HFF-Myc (cell line): ENCODE results near the gene PCMT1.

ENCODE experiments used
- DNase-seq: peaks from one replicate; pipeline ENCODE4 v3.0.0-alpha.2; 2011; ENCODE audit warnings: low read depth; ENCODE audit errors: extremely low read depth
- H3K4me3 ChIP-seq: replicated peaks from 2 replicates; pipeline ENCODE4 v1.5.1; 2011; ENCODE audit warnings: low read depth, mild to moderate bottlenecking, control low read depth, low read length
- CTCF ChIP-seq: IDR thresholded peaks from 2 replicates; pipeline ENCODE4 v1.5.1; 2012; ENCODE audit warnings: mild to moderate bottlenecking, low read depth, low read length, control low read depth; ENCODE audit errors: missing control alignments

Gene PCMT1

GRCh38 chr6:149756261-149756636 lies 6.7 kb downstream of the PCMT1 start:
- no peak for DNase-seq
- no peak overlapping the region for H3K4me3 ChIP-seq
- no peak for TF ChIP-seq CTCF

- no peak for TF ChIP-seq CTCF
- no peak for DNase-seq
- H3K4me3 ChIP-seq, result no peak overlapping the region
These were observed 11.9 kb downstream of the PCMT1 start for GRCh38 chr6:149761438-149761837.

GRCh38 chr6:149763866-149764265 lies 14.3 kb downstream of the PCMT1 start:
- DNase-seq, result no peak
- no peak overlapping the region for H3K4me3 ChIP-seq
- TF ChIP-seq CTCF, result no peak

- TF ChIP-seq CTCF, result no peak
- no peak for DNase-seq
These were observed 16.7 kb downstream of the PCMT1 start for GRCh38 chr6:149766156-149766769.

GRCh38 chr6:149769676-149770075 lies 20.1 kb downstream of the PCMT1 start:
- no peak for TF ChIP-seq CTCF
- DNase-seq, result no peak
- H3K4me3 ChIP-seq, result no peak overlapping the region

More at GRCh38 chr6:149766156-149766769, 16.7 kb downstream of the PCMT1 start:
- H3K4me3 ChIP-seq, result no peak overlapping the region

- no peak for TF ChIP-seq CTCF
- no peak overlapping the region for H3K4me3 ChIP-seq
- no peak for DNase-seq
These were observed 21.6 kb downstream of the PCMT1 start for GRCh38 chr6:149771185-149771584.

- no peak for DNase-seq
- TF ChIP-seq CTCF, result no peak
These were observed 22.4 kb downstream of the PCMT1 start for GRCh38 chr6:149771925-149772324.

More at GRCh38 chr6:149771925-149772324, 22.4 kb downstream of the PCMT1 start:
- H3K4me3 ChIP-seq, result no peak overlapping the region
